ENCODE results near the gene FAM81A. TPM values are rescaled to one million over a fixed set of nuclear protein-coding genes. Genes with fewer than 3 reads are reported as not detected.

The FAM81A gene
- total RNA-seq, 1 experiment from 2014 or later, result 2.0 TPM

GRCh38 chr15:59548501-59549226, 110.7 kb downstream of the FAM81A start:
- peaks cover 13% of the 10 kb centered on the region for H3K36me3 Mint-ChIP-seq
- TF ChIP-seq GTF2I (CRISPR knock-in tag; conservative IDR thresholded peaks at IDR 0.05) (no peak), RORB (CRISPR knock-in tag; IDR thresholded peaks at IDR 0.05) (no peak), ZNF532 (CRISPR knock-in tag; IDR thresholded peaks at IDR 0.05; ENCODE audit: borderline replicate concordance) (no peak), ATF1 (CRISPR knock-in tag; IDR thresholded peaks at IDR 0.05) (no peak), ZMAT4 (CRISPR knock-in tag; IDR thresholded peaks at IDR 0.05) (no peak), CREB1 (CRISPR knock-in tag; IDR thresholded peaks at IDR 0.05) (no peak), IRF2 (CRISPR knock-in tag; IDR thresholded peaks at IDR 0.05; ENCODE audit: borderline replicate concordance, low read depth) (no peak), CDX4 (CRISPR knock-in tag; IDR thresholded peaks at IDR 0.05; ENCODE audit: borderline replicate concordance) (no peak), MYBL2 (CRISPR knock-in tag; IDR thresholded peaks at IDR 0.05) (no peak), OVOL2 (CRISPR knock-in tag; IDR thresholded peaks at IDR 0.05; ENCODE audit: borderline replicate concordance) (no peak), TEAD4 (CRISPR knock-in tag; IDR thresholded peaks at IDR 0.05) (no peak), AR (CRISPR knock-in tag; IDR thresholded peaks at IDR 0.05) (no peak), ELF4 (CRISPR knock-in tag; IDR thresholded peaks at IDR 0.05; ENCODE audit: low read depth) (no peak), ARID4B (CRISPR knock-in tag; IDR thresholded peaks at IDR 0.05; ENCODE audit: borderline replicate concordance) (no peak), ZNF512 (CRISPR knock-in tag; IDR thresholded peaks at IDR 0.05; ENCODE audit: borderline replicate concordance) (no peak), GABPB1 (CRISPR knock-in tag; IDR thresholded peaks at IDR 0.05) (no peak), TCF7 (CRISPR knock-in tag; IDR thresholded peaks at IDR 0.05; ENCODE audit: low read depth) (no peak), ESRRA (CRISPR knock-in tag; IDR thresholded peaks at IDR 0.05; ENCODE audit: borderline replicate concordance) (no peak), HMGA2 (CRISPR knock-in tag; IDR thresholded peaks at IDR 0.05) (no peak)
- ATAC-seq (no peak; the same call in 1 of the 2 replicates), DNase-seq (ENCODE audit: low spot score) (no peak)
- H3K9me3 Mint-ChIP-seq, result peaks cover 13% of the 10 kb centered on the region
- H3K27me3 Mint-ChIP-seq (ENCODE audit: low read depth), result peaks cover 94% of the 10 kb centered on the region
- 0 out of 2 replicates have a peak overlapping the region, but pooled peaks have one; percentile 13 for H3K27ac Mint-ChIP-seq
- POLR2A ChIA-PET, result no interaction called here
- H3K4me3 Mint-ChIP-seq, result no peak overlapping the region
- CTCF ChIA-PET, result interaction anchor here (0.5 to 3.4 kb wide), 5 partner anchors 13 to 86 kb away, joined by 3 to 20 read pairs (median 6); no protein-coding TSS in a partner anchor
- H3K4me1 Mint-ChIP-seq, result peaks cover 24% of the 10 kb centered on the region

Data from WTC11 (cell line).